ENCODE measurements around the gene PTPRE. TPM values are rescaled to one million over a fixed set of nuclear protein-coding genes. Genes with fewer than 3 reads are reported as not detected.

PTPRE gene
- total RNA-seq, 4 donors from 2014 or later, result 9.8 to 24.9 (median 22.7) TPM

GRCh38 chr10:128048819-128049210 is 141.9 kb downstream of the PTPRE start:
- Histone ChIP-seq H3K27me3 (no peaks in the 10 kb centered on the region), H3K4me1 (peaks cover 15 to 85% (median 34%) of the 10 kb centered on the region in 3 donors), H3K9me3 (no peaks in the 10 kb centered on the region), H3K27ac (peak overlapping the region; percentile 86 to 93 (median 90)), H3K4me3 (peak overlapping the region; percentile 38 to 63 (median 46)), H3K36me3 (peaks cover 0 to 34% (median 4%) of the 10 kb centered on the region in 3 donors)
- 26 to 42% methylated on average over 3 to 6 of the region's 6 CpGs for WGBS, 2 donors
- intact Hi-C loops (cut with DNase I), result no loop called here
- TF ChIP-seq POLR2A (IDR thresholded peaks at IDR 0.05), result no peak
- TF ChIP-seq CTCF (IDR thresholded peaks at IDR 0.05), result no peak
- DNase-seq, result no peak

- H3K9me3 ChIP-seq, result no peaks in the 10 kb centered on the region
- H3K4me3 ChIP-seq, result peak overlapping the region in 3 of 4 donors; percentile 38 to 63 (median 50)
- H3K36me3 ChIP-seq, result peaks cover 0 to 37% (median 4%) of the 10 kb centered on the region in 3 donors
- intact Hi-C loops (cut with DNase I), result no loop called here
- H3K27ac ChIP-seq, result peak overlapping the region; percentile 86 to 93 (median 90)
- H3K4me1 ChIP-seq, result peaks cover 15 to 92% (median 34%) of the 10 kb centered on the region in 3 donors
- 81 to 88% methylated on average over 6 to 17 of the region's 23 CpGs for WGBS, 2 donors
- DNase-seq, result no peak
- TF ChIP-seq CTCF (IDR thresholded peaks at IDR 0.05) (no peak), POLR2A (IDR thresholded peaks at IDR 0.05) (no peak)
- no peaks in the 10 kb centered on the region for H3K27me3 ChIP-seq
Observed at GRCh38 chr10:128049226-128050120, 142.6 kb downstream of the PTPRE start.

GRCh38 chr10:128050121-128050516 is 143.2 kb downstream of the PTPRE start:
- TF ChIP-seq POLR2A (IDR thresholded peaks at IDR 0.05), result no peak
- TF ChIP-seq CTCF (IDR thresholded peaks at IDR 0.05), result no peak

DNA sequence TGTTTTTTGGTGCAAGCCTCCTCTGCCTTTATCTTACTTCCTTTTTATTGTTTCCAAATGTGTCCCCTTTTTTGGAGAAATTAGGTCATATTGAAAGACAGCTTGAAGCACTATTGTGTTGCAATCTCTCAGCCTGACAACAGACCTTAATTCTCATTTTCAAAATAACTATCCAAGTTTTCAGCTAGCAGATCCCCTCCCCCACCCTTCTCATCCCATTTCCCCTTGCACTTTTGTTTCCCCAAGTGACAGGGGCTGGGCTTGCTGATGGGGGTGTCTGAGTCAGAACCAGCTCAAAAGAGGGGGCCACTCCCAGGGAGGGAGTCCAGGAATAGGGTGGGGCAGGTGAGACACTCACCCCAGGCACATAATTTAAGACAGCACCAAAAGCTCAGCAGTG is 144.0 kb downstream of the PTPRE start:
- TF ChIP-seq CTCF (IDR thresholded peaks at IDR 0.05), result no peak
- no peak for TF ChIP-seq POLR2A (IDR thresholded peaks at IDR 0.05)
- no peaks in the 10 kb centered on the region for H3K9me3 ChIP-seq
- H3K27me3 ChIP-seq, result no peaks in the 10 kb centered on the region
- H3K4me3 ChIP-seq, result no peak overlapping the region
- H3K4me1 ChIP-seq, result peaks cover 15 to 89% (median 34%) of the 10 kb centered on the region in 3 donors
- DNase-seq, result no peak
- intact Hi-C loops (cut with DNase I), result no loop called here
- H3K36me3 ChIP-seq, result peaks cover 9 to 51% (median 9%) of the 10 kb centered on the region in 3 donors
- H3K27ac ChIP-seq, result peak overlapping the region; percentile 23 to 93 (median 70)

More at GRCh38 chr10:128050121-128050516, 143.2 kb downstream of the PTPRE start:
- WGBS, 2 donors, result 57 to 58% methylated on average over 1 of the region's 1 CpG
- H3K4me1 ChIP-seq, result peaks cover 15 to 97% (median 34%) of the 10 kb centered on the region in 3 donors
- H3K27ac ChIP-seq, result peak overlapping the region; percentile 6 to 93 (median 55)
- H3K9me3 ChIP-seq, result no peaks in the 10 kb centered on the region
- no peak for DNase-seq
- H3K27me3 ChIP-seq, result no peaks in the 10 kb centered on the region
- intact Hi-C loops (cut with DNase I), result no loop called here
- peaks cover under 1 to 43% (median 4%) of the 10 kb centered on the region in 3 donors for H3K36me3 ChIP-seq
- no peak overlapping the region for H3K4me3 ChIP-seq

GRCh38 chr10:128051548-128051947 is 144.6 kb downstream of the PTPRE start:
- Histone ChIP-seq H3K27ac (peak overlapping the region; percentile 23 to 93 (median 59)), H3K4me1 (peaks cover 14 to 88% (median 33%) of the 10 kb centered on the region in 3 donors)

More at GRCh38 chr10:128051548-128051947, 144.6 kb downstream of the PTPRE start:
- WGBS, 2 donors, result 87 to 90% methylated on average over 3 to 5 of the region's 5 CpGs
- intact Hi-C loops (cut with DNase I), result no loop called here
- no peak for TF ChIP-seq CTCF (IDR thresholded peaks at IDR 0.05)
- Histone ChIP-seq H3K9me3 (no peaks in the 10 kb centered on the region), H3K27me3 (no peaks in the 10 kb centered on the region), H3K36me3 (peaks cover 13 to 57% (median 15%) of the 10 kb centered on the region in 3 donors), H3K4me3 (no peak overlapping the region)
- no peak for DNase-seq
